Fibroblast of the aortic adventitia (primary cell): ENCODE results near the gene OAT. TPM values are rescaled to one million over a fixed set of nuclear protein-coding genes. Genes with fewer than 3 reads are reported as not detected.
"Not testable (repeated sequence)": the region's sequence is repeated elsewhere in the genome, so short reads cannot be mapped to it uniquely, and the experiment has no call there.

Source experiments
- DNase-seq: peaks from one replicate; pipeline ENCODE4 v3.0.0-alpha.2; 2010; ENCODE audit warnings: low read depth
- H3K4me3 ChIP-seq: 2 replicates; pipeline ENCODE4 v1.5.1; 2011; ENCODE audit warnings: low read depth, mild to moderate bottlenecking, control low read depth, low read length, moderate library complexity
- CTCF ChIP-seq: IDR thresholded peaks from 2 replicates; pipeline ENCODE4 v1.5.1; 2011; ENCODE audit warnings: mild to moderate bottlenecking, low read length, control low read depth, inconsistent platforms; ENCODE audit not compliant: insufficient read depth
- total RNA-seq: library from RNA; depleted of rRNA; stranded (reverse); fragments of >200 nt; gene quantifications from 2 replicates; pipeline ENCODE4 v1.2.3, GENCODE V29; 2012; ENCODE audit warnings: low replicate concordance

Gene OAT
- total RNA-seq, 1 donor, result 154 TPM

- DNase-seq, result no peak
- H3K4me3 ChIP-seq, result no peak overlapping the region
- no peak for TF ChIP-seq CTCF
These were observed 44.0 kb downstream of the OAT start for GRCh38 chr10:124374535-124375352.

GRCh38 chr10:124372899-124373298, 45.8 kb downstream of the OAT start:
- no peak overlapping the region for H3K4me3 ChIP-seq
- DNase-seq, result no peak
- TF ChIP-seq CTCF, result no peak

- no peak for DNase-seq
- no peak for TF ChIP-seq CTCF
- no peak overlapping the region for H3K4me3 ChIP-seq
These were observed 48.3 kb downstream of the OAT start for GRCh38 chr10:124370426-124370825.

GRCh38 chr10:124369986-124370385, 48.7 kb downstream of the OAT start:
- no peak for DNase-seq
- no peak for TF ChIP-seq CTCF
- no peak overlapping the region for H3K4me3 ChIP-seq

- H3K4me3 ChIP-seq, DNase-seq: not testable (repeated sequence)
These were observed 49.2 kb downstream of the OAT start for GRCh38 chr10:124369533-124369932.

GRCh38 chr10:124369066-124369465, 49.7 kb downstream of the OAT start:
- H3K4me3 ChIP-seq, result no peak overlapping the region
- TF ChIP-seq CTCF, result no peak
- DNase-seq, result no peak

- no peak overlapping the region for H3K4me3 ChIP-seq
- TF ChIP-seq CTCF, result no peak
- DNase-seq, result no peak
These were observed 50.8 kb downstream of the OAT start for GRCh38 chr10:124367936-124368335.
